ENCODE measurements around the gene PLPP2. TPM values are rescaled to one million over a fixed set of nuclear protein-coding genes. Genes with fewer than 3 reads are reported as not detected.
A peak's percentile ranks its signal among the peaks of the same experiment; 100 is the strongest.

Gene PLPP2
- total and polyA plus RNA-seq, 4 donors: 11.8 to 24.2 (median 13.8) TPM

GRCh38 chr19:283395-283794 is 7.8 kb downstream of the PLPP2 start:
- Histone ChIP-seq H3K4me3 (ENCODE audit: low read depth, low read length) (no peak overlapping the region), H3K4me1 (ENCODE audit: control insufficient read depth, insufficient read depth, low read length) (peaks cover 5% of the 10 kb centered on the region), H3K36me3 (ENCODE audit: control insufficient read depth, insufficient read depth, low read length) (peaks cover 5% of the 10 kb centered on the region), H3K27ac (ENCODE audit: low read depth, low read length) (no peak overlapping the region), H3K27me3 (ENCODE audit: control insufficient read depth, insufficient read depth, low read length) (no peaks in the 10 kb centered on the region), H3K9me3 (ENCODE audit: control insufficient read depth, insufficient read depth, low read length) (no peaks in the 10 kb centered on the region)
- WGBS (ENCODE audit: insufficient coverage): 75% methylated on average over 7 of the region's 10 CpGs
- no peak for DNase-seq (ENCODE audit: low read depth in 4 of 6, low spot score in 6 of 6)

GRCh38 chr19:282501-282900 is 8.7 kb downstream of the PLPP2 start:
- Histone ChIP-seq H3K4me3 (ENCODE audit: low read depth, low read length) (no peak overlapping the region), H3K27me3 (ENCODE audit: control insufficient read depth, insufficient read depth, low read length) (no peaks in the 10 kb centered on the region), H3K36me3 (ENCODE audit: control insufficient read depth, insufficient read depth, low read length) (peaks cover 5% of the 10 kb centered on the region), H3K4me1 (ENCODE audit: control insufficient read depth, insufficient read depth, low read length) (peaks cover 9% of the 10 kb centered on the region), H3K9me3 (ENCODE audit: control insufficient read depth, insufficient read depth, low read length) (no peaks in the 10 kb centered on the region), H3K27ac (ENCODE audit: low read depth, low read length) (no peak overlapping the region)
- DNase-seq (ENCODE audit: low read depth in 4 of 6, low spot score in 6 of 6): no peak
- WGBS (ENCODE audit: insufficient coverage): 72% methylated on average over 9 of the region's 13 CpGs

GRCh38 chr19:281992-282391 is 9.2 kb downstream of the PLPP2 start:
- no peaks in the 10 kb centered on the region for H3K27me3 ChIP-seq (ENCODE audit: control insufficient read depth, insufficient read depth, low read length)
- H3K27ac ChIP-seq (ENCODE audit: low read depth, low read length): no peak overlapping the region
- H3K4me1 ChIP-seq (ENCODE audit: control insufficient read depth, insufficient read depth, low read length): peaks cover 9% of the 10 kb centered on the region
- WGBS (ENCODE audit: insufficient coverage): 73% methylated on average over 9 of the region's 10 CpGs
- no peak for DNase-seq (ENCODE audit: low read depth in 4 of 6, low spot score in 6 of 6)
- no peaks in the 10 kb centered on the region for H3K9me3 ChIP-seq (ENCODE audit: control insufficient read depth, insufficient read depth, low read length)
- no peak overlapping the region for H3K4me3 ChIP-seq (ENCODE audit: low read depth, low read length)
- H3K36me3 ChIP-seq (ENCODE audit: control insufficient read depth, insufficient read depth, low read length): peaks cover 5% of the 10 kb centered on the region

- Histone ChIP-seq H3K27me3 (ENCODE audit: control insufficient read depth, insufficient read depth, low read length) (no peaks in the 10 kb centered on the region), H3K36me3 (ENCODE audit: control insufficient read depth, insufficient read depth, low read length) (peaks cover 5% of the 10 kb centered on the region), H3K4me1 (ENCODE audit: control insufficient read depth, insufficient read depth, low read length) (peaks cover 9% of the 10 kb centered on the region), H3K27ac (ENCODE audit: low read depth, low read length) (no peak overlapping the region), H3K4me3 (ENCODE audit: low read depth, low read length) (no peak overlapping the region), H3K9me3 (ENCODE audit: control insufficient read depth, insufficient read depth, low read length) (no peaks in the 10 kb centered on the region)
- WGBS (ENCODE audit: insufficient coverage): 68% methylated on average over 16 of the region's 16 CpGs
- DNase-seq (ENCODE audit: low read depth in 4 of 6, low spot score in 6 of 6): no peak
Measured at GRCh38 chr19:281156-281853, 9.9 kb downstream of the PLPP2 start.

GRCh38 chr19:280541-281009 is 10.6 kb downstream of the PLPP2 start:
- Histone ChIP-seq H3K9me3 (ENCODE audit: control insufficient read depth, insufficient read depth, low read length) (no peaks in the 10 kb centered on the region), H3K4me1 (ENCODE audit: control insufficient read depth, insufficient read depth, low read length) (peaks cover 9% of the 10 kb centered on the region), H3K4me3 (ENCODE audit: low read depth, low read length) (no peak overlapping the region), H3K36me3 (ENCODE audit: control insufficient read depth, insufficient read depth, low read length) (peaks cover 5% of the 10 kb centered on the region), H3K27ac (ENCODE audit: low read depth, low read length) (no peak overlapping the region), H3K27me3 (ENCODE audit: control insufficient read depth, insufficient read depth, low read length) (peaks cover 4% of the 10 kb centered on the region)
- WGBS (ENCODE audit: insufficient coverage): 28% methylated on average over 12 of the region's 12 CpGs
- DNase-seq (ENCODE audit: low read depth in 4 of 6, low spot score in 6 of 6): peak in 1 of 6 donors; percentile 35

GRCh38 chr19:279656-280055 is 11.5 kb downstream of the PLPP2 start:
- WGBS (ENCODE audit: insufficient coverage): 85% methylated on average over 10 of the region's 10 CpGs
- Histone ChIP-seq H3K27ac (ENCODE audit: low read depth, low read length) (no peak overlapping the region), H3K36me3 (ENCODE audit: control insufficient read depth, insufficient read depth, low read length) (peaks cover 5% of the 10 kb centered on the region), H3K4me3 (ENCODE audit: low read depth, low read length) (no peak overlapping the region), H3K4me1 (ENCODE audit: control insufficient read depth, insufficient read depth, low read length) (peaks cover 9% of the 10 kb centered on the region), H3K9me3 (ENCODE audit: control insufficient read depth, insufficient read depth, low read length) (no peaks in the 10 kb centered on the region), H3K27me3 (ENCODE audit: control insufficient read depth, insufficient read depth, low read length) (peaks cover 5% of the 10 kb centered on the region)
- DNase-seq (ENCODE audit: low read depth in 4 of 6, low spot score in 6 of 6): no peak

GRCh38 chr19:279231-279630 is 12.0 kb downstream of the PLPP2 start:
- DNase-seq (ENCODE audit: low read depth in 4 of 6, low spot score in 6 of 6): no peak
- peaks cover 9% of the 10 kb centered on the region for H3K4me1 ChIP-seq (ENCODE audit: control insufficient read depth, insufficient read depth, low read length)
- no peak overlapping the region for H3K27ac ChIP-seq (ENCODE audit: low read depth, low read length)
- peaks cover 5% of the 10 kb centered on the region for H3K27me3 ChIP-seq (ENCODE audit: control insufficient read depth, insufficient read depth, low read length)
- no peak overlapping the region for H3K4me3 ChIP-seq (ENCODE audit: low read depth, low read length)
- no peaks in the 10 kb centered on the region for H3K9me3 ChIP-seq (ENCODE audit: control insufficient read depth, insufficient read depth, low read length)
- 88% methylated on average over 6 of the region's 8 CpGs for WGBS (ENCODE audit: insufficient coverage)
- peaks cover 5% of the 10 kb centered on the region for H3K36me3 ChIP-seq (ENCODE audit: control insufficient read depth, insufficient read depth, low read length)

- Histone ChIP-seq H3K27ac (ENCODE audit: low read depth, low read length) (no peak overlapping the region), H3K9me3 (ENCODE audit: control insufficient read depth, insufficient read depth, low read length) (no peaks in the 10 kb centered on the region), H3K4me1 (ENCODE audit: control insufficient read depth, insufficient read depth, low read length) (peaks cover 9% of the 10 kb centered on the region), H3K27me3 (ENCODE audit: control insufficient read depth, insufficient read depth, low read length) (peaks cover 8% of the 10 kb centered on the region), H3K36me3 (ENCODE audit: control insufficient read depth, insufficient read depth, low read length) (peaks cover 5% of the 10 kb centered on the region), H3K4me3 (ENCODE audit: low read depth, low read length) (no peak overlapping the region)
- 28% methylated on average over 19 of the region's 21 CpGs for WGBS (ENCODE audit: insufficient coverage)
- no peak for DNase-seq (ENCODE audit: low read depth in 4 of 6, low spot score in 6 of 6)
Measured at GRCh38 chr19:277581-278165, 13.5 kb downstream of the PLPP2 start.

GRCh38 chr19:277131-277530 is 14.1 kb downstream of the PLPP2 start:
- peaks cover 5% of the 10 kb centered on the region for H3K36me3 ChIP-seq (ENCODE audit: control insufficient read depth, insufficient read depth, low read length)
- H3K27me3 ChIP-seq (ENCODE audit: control insufficient read depth, insufficient read depth, low read length): peaks cover 8% of the 10 kb centered on the region
- peaks cover 9% of the 10 kb centered on the region for H3K4me1 ChIP-seq (ENCODE audit: control insufficient read depth, insufficient read depth, low read length)
- no peak for DNase-seq (ENCODE audit: low read depth in 4 of 6, low spot score in 6 of 6)
- no peaks in the 10 kb centered on the region for H3K9me3 ChIP-seq (ENCODE audit: control insufficient read depth, insufficient read depth, low read length)
- no peak overlapping the region for H3K4me3 ChIP-seq (ENCODE audit: low read depth, low read length)
- 75% methylated on average over 7 of the region's 7 CpGs for WGBS (ENCODE audit: insufficient coverage)
- H3K27ac ChIP-seq (ENCODE audit: low read depth, low read length): no peak overlapping the region

Data from spinal cord (tissue), 10 donors.